ENCODE data around the gene CITED1. TPM values are rescaled to one million over a fixed set of nuclear protein-coding genes. Genes with fewer than 3 reads are reported as not detected.

CITED1 gene
- total RNA-seq (under 1 TPM in 2 of 10 donors, not detected in 8; 0.20 to 0.53 TPM), polyA plus RNA-seq (under 1 TPM in 1 of 2 donors, not detected in 1; 0.83 TPM)
- long read RNA-seq, donor 1, result 0 reads
- long read RNA-seq, donor 2, result 0 reads
- long read RNA-seq, donor 3, result 0 reads

GRCh38 chrX:72305286-72306084, at the start of gene CITED1:
CITED1 (minus strand) TSS chrX:72305914; CDS start chrX:72302869, 3,045 bp downstream.
- Histone ChIP-seq H3K27ac (no peak within 1 kb of the TSS), H3K27me3 (peaks cover 0 to 99% (median 0%) of the 10 kb centered on the region in 7 donors), H3K36me3 (no peaks in the 10 kb centered on the region), H3K4me3 (peak within 1 kb of the TSS; percentile 38 to 66 (median 55)), H3K9me3 (no peaks in the 10 kb centered on the region), H3K4me1 (peaks cover 0 to 37% (median 19%) of the 10 kb centered on the region in 9 donors)
- DNase-seq, result no peak
- TF ChIP-seq CTCF (IDR thresholded peaks at IDR 0.05), result no peak
- ATAC-seq, result peak in 1 of 8 donors; percentile 19
- WGBS, 2 donors, result 1% methylated on average over 51 to 68 of the region's 68 CpGs
- intact Hi-C loops (cut with DNase I), result loop anchor here in 3 of 10 donors (5.0 to 10.0 kb wide), 2 partner anchors 232 to 239 kb away; no protein-coding TSS in a partner anchor

GRCh38 chrX:72352786-72353185, 47.1 kb upstream of the CITED1 start:
- Histone ChIP-seq H3K9me3 (no peaks in the 10 kb centered on the region), H3K4me3 (no peak overlapping the region), H3K27ac (no peak overlapping the region), H3K27me3 (peaks cover 0 to 65% (median 0%) of the 10 kb centered on the region in 7 donors), H3K36me3 (peaks cover 0 to 19% (median 0%) of the 10 kb centered on the region in 9 donors), H3K4me1 (no peaks in the 10 kb centered on the region)
- DNase-seq (no peak), ATAC-seq (no peak)
- 89 to 95% methylated on average over 3 of the region's 3 CpGs for WGBS, 2 donors
- no peak for TF ChIP-seq CTCF (IDR thresholded peaks at IDR 0.05)
- intact Hi-C loops (cut with DNase I), result no loop called here

GRCh38 chrX:72351606-72352334, 46.1 kb upstream of the CITED1 start:
- DNase-seq, result peak in 1 of 2 donors; percentile 3
- ATAC-seq, result no peak
- intact Hi-C loops (cut with DNase I), result no loop called here
- Histone ChIP-seq H3K9me3 (no peaks in the 10 kb centered on the region), H3K4me3 (no peak overlapping the region), H3K36me3 (peaks cover 0 to 19% (median 0%) of the 10 kb centered on the region in 9 donors), H3K27ac (no peak overlapping the region), H3K27me3 (peaks cover 0 to 64% (median 0%) of the 10 kb centered on the region in 7 donors), H3K4me1 (no peaks in the 10 kb centered on the region)
- WGBS, 2 donors, result 69 to 82% methylated on average over 8 of the region's 8 CpGs
- no peak for TF ChIP-seq CTCF (IDR thresholded peaks at IDR 0.05)

- Histone ChIP-seq H3K36me3 (peaks cover 0 to 25% (median 0%) of the 10 kb centered on the region in 9 donors), H3K4me1 (no peaks in the 10 kb centered on the region), H3K27me3 (peaks cover 0 to 52% (median 0%) of the 10 kb centered on the region in 7 donors), H3K27ac (no peak overlapping the region), H3K9me3 (no peaks in the 10 kb centered on the region), H3K4me3 (no peak overlapping the region)
- no peak for ATAC-seq
- no peak for TF ChIP-seq CTCF (IDR thresholded peaks at IDR 0.05)
- intact Hi-C loops (cut with DNase I), result no loop called here
- no peak for DNase-seq
- 81 to 83% methylated on average over 3 of the region's 3 CpGs for WGBS, 2 donors
These were observed 43.5 kb upstream of the CITED1 start for GRCh38 chrX:72349190-72349589.
